Mesothelial cell of epicardium (in vitro differentiated cells): ENCODE measurements around the gene SLC44A3. TPM values are rescaled to one million over a fixed set of nuclear protein-coding genes. Genes with fewer than 3 reads are reported as not detected.

ENCODE experiments used
- DNase-seq, 2 experiments: peaks; one replicate each; pipeline ENCODE4 v3.0.0; 2021; ENCODE audit warnings: low spot score in 2 of 2; ENCODE audit not compliant: unreplicated experiment in 2 of 2
- H3K27ac Mint-ChIP-seq: 2 replicates; pipeline ENCODE4 v1.8.0; 2021; ENCODE audit warnings: mixed read lengths
- H3K27me3 Mint-ChIP-seq: 2 replicates; pipeline ENCODE4 v1.8.0; 2021; ENCODE audit warnings: low read depth, mixed read lengths
- H3K36me3 Mint-ChIP-seq: 2 replicates; pipeline ENCODE4 v1.8.0; 2021; ENCODE audit warnings: mixed read lengths
- H3K4me1 Mint-ChIP-seq: 2 replicates; pipeline ENCODE4 v1.8.0; 2021; ENCODE audit warnings: mixed read lengths
- H3K4me3 Mint-ChIP-seq: 2 replicates; pipeline ENCODE4 v1.8.0; 2021; ENCODE audit warnings: mild to moderate bottlenecking, moderate library complexity, mixed read lengths
- H3K9me3 Mint-ChIP-seq: 2 replicates; pipeline ENCODE4 v1.8.0; 2021; ENCODE audit warnings: mixed read lengths
- total RNA-seq: library from RNA; stranded (reverse); gene quantifications from 3 replicates; pipeline ENCODE4 v1.2.1, GENCODE V29; 2021
- TF ChIP-seq, protein P1 (sequence below): fragments of 200-600 bp; sonication (generic); IDR thresholded peaks from one replicate; pipeline ENCODE4 v1.5.0; 2021; ENCODE audit warnings: antibody characterized with exemption; ENCODE audit not compliant: unreplicated experiment

Gene SLC44A3
- total RNA-seq, 1 donor from 2014 or later, result 9.2 TPM

GRCh38 chr1:94886361-94886760 lies 66.2 kb downstream of the SLC44A3 start:
- peaks cover 17% of the 10 kb centered on the region for H3K4me1 Mint-ChIP-seq
- no peaks in the 10 kb centered on the region for H3K9me3 Mint-ChIP-seq
- no peak for DNase-seq
- peak overlapping the region; percentile 13 for H3K27ac Mint-ChIP-seq
- no peaks in the 10 kb centered on the region for H3K27me3 Mint-ChIP-seq
- no peak overlapping the region for H3K4me3 Mint-ChIP-seq
- peaks cover 13% of the 10 kb centered on the region for H3K36me3 Mint-ChIP-seq
- TF ChIP-seq, protein P1, sequence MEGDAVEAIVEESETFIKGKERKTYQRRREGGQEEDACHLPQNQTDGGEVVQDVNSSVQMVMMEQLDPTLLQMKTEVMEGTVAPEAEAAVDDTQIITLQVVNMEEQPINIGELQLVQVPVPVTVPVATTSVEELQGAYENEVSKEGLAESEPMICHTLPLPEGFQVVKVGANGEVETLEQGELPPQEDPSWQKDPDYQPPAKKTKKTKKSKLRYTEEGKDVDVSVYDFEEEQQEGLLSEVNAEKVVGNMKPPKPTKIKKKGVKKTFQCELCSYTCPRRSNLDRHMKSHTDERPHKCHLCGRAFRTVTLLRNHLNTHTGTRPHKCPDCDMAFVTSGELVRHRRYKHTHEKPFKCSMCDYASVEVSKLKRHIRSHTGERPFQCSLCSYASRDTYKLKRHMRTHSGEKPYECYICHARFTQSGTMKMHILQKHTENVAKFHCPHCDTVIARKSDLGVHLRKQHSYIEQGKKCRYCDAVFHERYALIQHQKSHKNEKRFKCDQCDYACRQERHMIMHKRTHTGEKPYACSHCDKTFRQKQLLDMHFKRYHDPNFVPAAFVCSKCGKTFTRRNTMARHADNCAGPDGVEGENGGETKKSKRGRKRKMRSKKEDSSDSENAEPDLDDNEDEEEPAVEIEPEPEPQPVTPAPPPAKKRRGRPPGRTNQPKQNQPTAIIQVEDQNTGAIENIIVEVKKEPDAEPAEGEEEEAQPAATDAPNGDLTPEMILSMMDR, result no peak

- H3K27ac Mint-ChIP-seq, result no peak overlapping the region
- TF ChIP-seq, protein P1, result no peak
- H3K36me3 Mint-ChIP-seq, result peaks cover 16% of the 10 kb centered on the region
- DNase-seq, result no peak
- H3K4me1 Mint-ChIP-seq, result peaks cover 17% of the 10 kb centered on the region
- H3K4me3 Mint-ChIP-seq, result no peak overlapping the region
- no peaks in the 10 kb centered on the region for H3K27me3 Mint-ChIP-seq
- no peaks in the 10 kb centered on the region for H3K9me3 Mint-ChIP-seq
Measured at GRCh38 chr1:94887106-94887505, 66.9 kb downstream of the SLC44A3 start.

DNA sequence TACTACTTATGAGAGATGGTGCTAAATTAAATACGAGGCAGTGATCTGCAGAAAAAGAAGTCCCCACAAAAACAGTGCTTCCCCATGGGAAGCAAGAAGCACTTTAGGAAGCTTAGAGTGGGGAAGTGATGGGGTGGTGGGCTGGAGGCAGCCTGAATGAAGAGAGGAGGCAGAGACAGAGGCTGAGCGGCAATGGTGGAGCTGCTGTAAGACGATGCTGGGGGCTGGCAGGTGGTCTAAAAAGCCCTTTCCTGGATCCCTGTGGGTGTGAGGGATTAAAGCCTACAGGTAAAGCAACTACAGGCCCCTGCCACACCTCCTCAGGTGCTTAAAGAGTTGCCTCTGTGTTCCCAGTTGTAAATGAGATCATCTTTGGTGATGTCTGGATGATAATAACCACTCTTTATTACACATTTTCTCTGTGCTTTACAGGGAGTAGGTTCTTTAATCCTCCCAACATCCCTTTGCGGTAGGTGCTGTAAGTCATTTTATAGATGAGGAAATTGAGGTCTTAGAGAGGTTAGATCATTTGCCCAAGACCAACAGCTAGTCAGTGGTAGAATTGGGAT lies 67.5 kb downstream of the SLC44A3 start:
- Mint-ChIP-seq H3K4me1 (peaks cover 17% of the 10 kb centered on the region), H3K27ac (no peak overlapping the region), H3K9me3 (no peaks in the 10 kb centered on the region), H3K4me3 (no peak overlapping the region), H3K27me3 (no peaks in the 10 kb centered on the region), H3K36me3 (peaks cover 19% of the 10 kb centered on the region)
- no peak for DNase-seq
- TF ChIP-seq, protein P1, result no peak

- Mint-ChIP-seq H3K9me3 (no peaks in the 10 kb centered on the region), H3K27ac (no peak overlapping the region), H3K4me3 (no peak overlapping the region), H3K4me1 (peaks cover 17% of the 10 kb centered on the region), H3K36me3 (peaks cover 24% of the 10 kb centered on the region), H3K27me3 (no peaks in the 10 kb centered on the region)
- DNase-seq, result no peak
- TF ChIP-seq, protein P1, result no peak
Measured at GRCh38 chr1:94888201-94888600, 68.0 kb downstream of the SLC44A3 start.

DNA sequence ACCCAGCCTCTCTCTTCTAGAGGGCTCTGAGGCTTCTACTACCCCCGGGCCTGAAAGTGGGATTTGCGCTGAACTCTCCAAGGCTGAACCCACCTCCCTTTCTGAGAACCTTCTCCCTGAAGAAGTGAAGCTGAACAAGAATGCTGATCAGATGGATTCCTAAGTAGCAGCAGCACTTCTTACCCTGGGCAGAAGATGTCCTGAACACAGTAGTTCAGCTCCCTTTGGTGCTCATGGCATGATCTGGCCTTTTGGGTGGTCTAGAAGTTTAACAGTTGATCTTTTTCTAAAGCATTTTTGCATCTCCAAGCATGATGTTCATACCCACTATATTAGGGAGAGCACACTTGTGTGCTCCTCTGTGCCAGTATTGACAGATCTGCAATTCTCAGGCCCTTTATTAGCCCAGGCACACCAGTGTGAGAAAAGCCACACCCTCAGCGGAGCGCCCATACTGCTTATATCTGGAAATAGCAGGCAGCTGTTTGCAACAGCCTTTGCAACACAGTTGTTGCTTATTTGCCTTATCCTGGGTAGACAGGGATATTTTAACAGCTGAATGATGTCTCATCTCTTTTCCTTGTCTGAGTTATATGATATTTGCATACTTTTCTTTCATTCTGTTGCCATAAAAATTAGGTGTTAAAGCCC lies 72.6 kb downstream of the SLC44A3 start:
- DNase-seq, result no peak
- TF ChIP-seq, protein P1, result no peak
- peak overlapping the region; percentile 5 for H3K27ac Mint-ChIP-seq
- H3K4me1 Mint-ChIP-seq, result no peaks in the 10 kb centered on the region
- H3K27me3 Mint-ChIP-seq, result no peaks in the 10 kb centered on the region
- H3K36me3 Mint-ChIP-seq, result peaks cover 48% of the 10 kb centered on the region
- H3K4me3 Mint-ChIP-seq, result no peak overlapping the region
- H3K9me3 Mint-ChIP-seq, result no peaks in the 10 kb centered on the region
